K562 (cell line): Measurements from ENCODE around the gene SMOC2. TPM values are rescaled to one million over a fixed set of nuclear protein-coding genes. Genes with fewer than 3 reads are reported as not detected.

ENCODE experiments used
- ATAC-seq: fragments of 200-7000 bp; cut with Tn5 transposase; 3 replicates; pipeline ENCODE4 v1.9.1; 2020; ENCODE audit warnings: moderate library complexity
- BruUV-seq: library from RNA; stranded (reverse); fragments of 400-500 nt; replicated peaks from 2 replicates; lab custom pipeline; 2021; lab: Mats Ljungman, UMichigan
- CTCF ChIA-PET: fragments of 300-600 bp; formaldehyde crosslinking; extraction: SDS; loops from one replicate; lab custom pipeline; 2021; ENCODE audit warnings: low intra/inter-chr PET ratio; lab: Yijun Ruan, JAX
- POLR2A ChIA-PET: fragments of 300-600, 350-650 bp; sonication (Branson Sonifier 250); formaldehyde crosslinking; extraction: SDS; loops from one replicate; lab custom pipeline; 2021; ENCODE audit warnings: antibody characterized with exemption, inconsistent platforms; lab: Yijun Ruan, JAX
- DNase-seq, 4 experiments: peaks; one replicate each; pipeline versions ENCODE4 v3.0.0 to v3.0.0-alpha.2; 2011 to 2018; ENCODE audit warnings: low spot score in 3 of 4, mixed read lengths in 3 of 4; ENCODE audit errors: extremely low read depth in 1 of 4
- FAIRE-seq: peaks from 2 replicates; lab custom pipeline; 2011; peaks lifted over from hg19 to GRCh38; lab: Jason Lieb, UNC
- H2AFZ ChIP-seq: 2 replicates; pipeline ENCODE4 v1.6.0; 2011; ENCODE audit warnings: low read depth, low read length, control low read depth, inconsistent platforms
- H3K27ac ChIP-seq: fragments of 200-600 bp; 3 replicates; pipeline ENCODE4 v1.8.0; 2011; ENCODE audit warnings: low read depth, mild to moderate bottlenecking, control low read depth, inconsistent platforms, low read length, moderate library complexity, mixed read lengths; ENCODE audit errors: extremely low read depth
- H3K27me3 ChIP-seq, 2 experiments: fragments of 300-600 bp in 1 of 2; 2 replicates in 1 of 2; 3 replicates in 1 of 2; pipeline versions ENCODE4 v1.6.0 to v1.8.0; 2011; ENCODE audit warnings: inconsistent platforms in 2 of 2, low read length in 2 of 2, mild to moderate bottlenecking in 1 of 2, mixed read lengths in 1 of 2, moderate library complexity in 1 of 2; ENCODE audit not compliant: control insufficient read depth in 2 of 2, insufficient read depth in 2 of 2
- H3K36me3 ChIP-seq: fragments of 300-600 bp; 3 replicates; pipeline ENCODE4 v1.8.0; 2011; ENCODE audit warnings: mild to moderate bottlenecking, low read length, inconsistent platforms; ENCODE audit not compliant: control insufficient read depth, insufficient read depth
- H3K4me1 ChIP-seq, 2 experiments: fragments of 200-600 bp in 1 of 2; replicated peaks in 1 of 2; 2 replicates in 1 of 2; 3 replicates in 1 of 2; pipeline versions ENCODE4 v1.5.1 to v1.8.0; 2011; ENCODE audit warnings: inconsistent platforms in 2 of 2, low read length in 2 of 2, mild to moderate bottlenecking in 1 of 2, mixed read lengths in 1 of 2, moderate library complexity in 1 of 2; ENCODE audit not compliant: control insufficient read depth in 2 of 2, insufficient read depth in 2 of 2
- H3K4me2 ChIP-seq: 2 replicates; pipeline ENCODE4 v1.6.1; 2011; ENCODE audit warnings: low read length, control low read depth, inconsistent platforms, mixed read lengths; ENCODE audit not compliant: insufficient read depth
- H3K4me3 ChIP-seq: fragments of 200-600 bp; sonication (generic), shearing (Covaris generic); 2 replicates; pipeline ENCODE4 v1.5.1; 2016; ENCODE audit warnings: control low read depth, inconsistent platforms
- H3K79me2 ChIP-seq: fragments of 200-600 bp; 3 replicates; pipeline ENCODE4 v1.8.0; 2011; ENCODE audit warnings: low read length, inconsistent platforms; ENCODE audit not compliant: control insufficient read depth, insufficient read depth
- H3K9ac ChIP-seq, 2 experiments: 2 replicates each; pipeline versions ENCODE4 v1.6.0 to v1.6.1; 2011; ENCODE audit warnings: low read depth in 2 of 2, low read length in 2 of 2, control low read depth in 1 of 2, inconsistent platforms in 1 of 2, mild to moderate bottlenecking in 1 of 2, mixed read lengths in 1 of 2; ENCODE audit not compliant: insufficient read depth in 1 of 2
- H3K9me1 ChIP-seq: one replicate; pipeline ENCODE4 v1.6.0; 2011; ENCODE audit warnings: inconsistent platforms, mild to moderate bottlenecking, low read length, moderate library complexity; ENCODE audit not compliant: control insufficient read depth, insufficient read depth
- H3K9me3 ChIP-seq: replicated peaks from 2 replicates; pipeline ENCODE4 v1.5.1; 2011; ENCODE audit warnings: low read depth, low read length, inconsistent platforms; ENCODE audit not compliant: control insufficient read depth, insufficient read depth
- H4K20me1 ChIP-seq: replicated peaks from 2 replicates; pipeline ENCODE4 v1.6.1; 2011; ENCODE audit warnings: low read length, inconsistent platforms, mixed read lengths; ENCODE audit not compliant: control insufficient read depth, insufficient read depth
- ATF7 ChIP-seq: fragments of 450-650 bp; IDR thresholded peaks from 2 replicates; pipeline ENCODE4 v1.7.1; 2014; ENCODE audit warnings: mild to moderate bottlenecking, moderate library complexity
- BCL6 ChIP-seq: fragments of 250-450 bp; sonication (Bioruptor Pico); IDR thresholded peaks from 2 replicates; pipeline ENCODE4 v1.4.0; 2020
- BDP1 ChIP-seq: IDR thresholded peaks from 3 replicates; pipeline ENCODE4 v1.6.1; 2011; ENCODE audit not compliant: insufficient read length, insufficient read depth
- BRF1 ChIP-seq: IDR thresholded peaks from 3 replicates; pipeline ENCODE4 v1.6.1; 2011; ENCODE audit warnings: borderline replicate concordance, mild to moderate bottlenecking; ENCODE audit not compliant: insufficient read length; ENCODE audit errors: extremely low read depth
- CBX2 ChIP-seq: fragments of 200-600 bp; sonication (generic); IDR thresholded peaks from one replicate; pipeline ENCODE4 v1.6.1; 2012; ENCODE audit warnings: mild to moderate bottlenecking, low read length, inconsistent platforms; ENCODE audit not compliant: insufficient read depth, poor library complexity, severe bottlenecking
- FOXJ3 ChIP-seq: sonication (generic); formaldehyde crosslinking; IDR thresholded peaks from 2 replicates; pipeline ENCODE4 v1.4.0; 2020; ENCODE audit warnings: mild to moderate bottlenecking, missing genetic modification reagents
- FOXK1 ChIP-seq: sonication (generic); formaldehyde crosslinking; IDR thresholded peaks from 2 replicates; pipeline ENCODE4 v1.8.0; 2022; ENCODE audit warnings: missing genetic modification reagents, mild to moderate bottlenecking, borderline replicate concordance
- HDAC2 ChIP-seq: fragments of 450-650 bp; IDR thresholded peaks from 2 replicates; pipeline ENCODE4 v1.6.1; 2016; ENCODE audit warnings: mild to moderate bottlenecking
- HDAC8 ChIP-seq: fragments of 450-650 bp; IDR thresholded peaks from 2 replicates; pipeline ENCODE4 v1.6.1; 2016; ENCODE audit warnings: mild to moderate bottlenecking, missing genetic modification characterization, moderate library complexity, missing compliant biosample characterization
- MAFF ChIP-seq: IDR thresholded peaks from 2 replicates; pipeline ENCODE4 v1.6.1; 2012; ENCODE audit warnings: low read length, improper control_type of control experiment
- PHF21A ChIP-seq: fragments of 450-650 bp; IDR thresholded peaks from 2 replicates; pipeline ENCODE4 v1.6.1; 2017; ENCODE audit warnings: low read depth, borderline replicate concordance
- SMC3 ChIP-seq: conservative IDR thresholded peaks from 2 replicates; pipeline ENCODE4 v1.6.1; 2011; ENCODE audit warnings: low read depth, low read length, improper control_type of control experiment; ENCODE audit not compliant: insufficient read depth
- TCF3 ChIP-seq: sonication (generic); formaldehyde crosslinking; IDR thresholded peaks from 2 replicates; pipeline ENCODE4 v1.4.0; 2020; ENCODE audit warnings: mild to moderate bottlenecking, missing genetic modification reagents
- ZNF586 ChIP-seq: fragments of 450-650 bp; formaldehyde crosslinking; conservative IDR thresholded peaks from 2 replicates; pipeline ENCODE4 v1.4.0; 2020; ENCODE audit warnings: mild to moderate bottlenecking, moderate library complexity
- WGBS: fragments of 100-300 bp; shearing (Covaris generic); methylation state at CpG from one replicate; pipeline ENCODE4 v1.1.6; 2016; ENCODE audit warnings: low coverage, mixed read lengths; ENCODE audit not compliant: insufficient coverage; ENCODE audit errors: missing lambda C conversion rate; 5-methylcytosine and 5-hydroxymethylcytosine counted together
- in situ Hi-C: fragments of 300-500 bp; cut with MboI; formaldehyde crosslinking; loops from 4 replicates; pipeline ENCODE4 v1.15.0; 2018; ENCODE audit warnings: inconsistent platforms, mixed read lengths
- intact Hi-C: fragments of 100-400 bp; cut with micrococcal nuclease; formaldehyde crosslinking; loops from 2 replicates; pipeline ENCODE4 v1.14.2; 2022
- polyA plus RNA-seq, 8 experiments: library from polyadenylated mRNA; depleted of rRNA in 4 of 8; stranded (reverse) in 5 of 8; unstranded in 3 of 8; fragments of >200 nt; fragmentation: Nextera tagmentation in 2 of 8; fragmentation: Illumina TruSeq in 1 of 8; extraction: Ambion mirVana in 2 of 8; extraction: Trizol in 1 of 8; gene quantifications; 2 replicates each; pipeline versions ENCODE4 v1.2.1 to v1.2.3, GENCODE V29; 2011 to 2014; ENCODE audit warnings: inconsistent platforms in 1 of 8, missing spikeins in 1 of 8
- total RNA-seq, 7 experiments: library from RNA; depleted of rRNA in 6 of 7; stranded (reverse); fragments of >200 nt in 6 of 7; fragmentation: Illumina TruSeq in 2 of 7; extraction: Trizol in 2 of 7; gene quantifications; 2 replicates each; pipeline versions ENCODE4 v1.2.1 to v1.2.3, GENCODE V29; 2011 to 2021; ENCODE audit warnings: low replicate concordance in 1 of 7
- TF ChIP-seq, protein P1 (sequence below): fragments of 250-450 bp; sonication (Bioruptor Pico); IDR thresholded peaks from 2 replicates; pipeline ENCODE4 v1.5.1; 2021; ENCODE audit warnings: mild to moderate bottlenecking
- TF ChIP-seq, protein P2 (sequence below): fragments of 250-450 bp; sonication (Bioruptor Pico); IDR thresholded peaks from 2 replicates; pipeline ENCODE4 v1.4.0; 2020

The SMOC2 gene
- total and polyA plus RNA-seq, 9 of the 15 experiments (the other 6 are each of a cell fraction or from before 2014, with no cell fraction given) = 0.45 to 2.3 (median 1.1) TPM

DNA sequence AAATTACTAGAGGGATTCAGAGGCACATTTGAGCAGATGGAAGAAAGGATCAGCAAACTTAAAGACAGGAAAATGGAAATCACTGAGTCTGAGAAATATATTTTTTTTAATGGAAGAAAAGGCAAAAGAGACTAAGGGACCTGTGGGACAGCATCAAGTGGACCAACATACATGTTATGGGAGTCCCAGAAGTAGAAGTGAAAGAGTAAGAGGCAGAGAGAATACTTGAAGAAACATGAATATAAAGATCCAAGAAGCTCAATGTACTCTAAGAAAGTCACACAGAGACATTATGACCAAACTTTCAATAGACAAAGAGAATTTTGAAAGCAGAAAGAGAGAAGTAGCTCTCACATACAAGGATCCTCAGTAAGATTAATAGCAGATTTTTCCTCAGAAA is 39.5 kb downstream of the SMOC2 start (continued):
- TF ChIP-seq, protein P1, sequence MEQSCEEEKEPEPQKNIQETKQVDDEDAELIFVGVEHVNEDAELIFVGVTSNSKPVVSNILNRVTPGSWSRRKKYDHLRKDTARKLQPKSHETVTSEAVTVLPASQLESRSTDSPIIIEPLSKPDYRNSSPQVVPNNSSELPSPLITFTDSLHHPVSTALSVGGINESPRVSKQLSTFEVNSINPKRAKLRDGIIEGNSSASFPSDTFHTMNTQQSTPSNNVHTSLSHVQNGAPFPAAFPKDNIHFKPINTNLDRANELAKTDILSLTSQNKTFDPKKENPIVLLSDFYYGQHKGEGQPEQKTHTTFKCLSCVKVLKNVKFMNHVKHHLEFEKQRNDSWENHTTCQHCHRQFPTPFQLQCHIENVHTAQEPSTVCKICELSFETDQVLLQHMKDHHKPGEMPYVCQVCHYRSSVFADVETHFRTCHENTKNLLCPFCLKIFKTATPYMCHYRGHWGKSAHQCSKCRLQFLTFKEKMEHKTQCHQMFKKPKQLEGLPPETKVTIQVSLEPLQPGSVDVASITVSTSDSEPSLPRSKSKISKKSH (CRISPR knock-in tag) = no peak
- TF ChIP-seq FOXJ3 = no peak
- TF ChIP-seq ZNF586 (CRISPR knock-in tag) = no peak
- no peak for TF ChIP-seq PHF21A
- no peak for TF ChIP-seq TCF3
- TF ChIP-seq, all 486 proteins: peak for 0

- Histone ChIP-seq H3K4me1 (no peaks in the 10 kb centered on the region), H3K27me3 (peaks cover 0 to 13% of the 10 kb centered on the region in 2 experiments; a peak in 1 of 5 replicates)
- FAIRE-seq = no peak
- TF ChIP-seq BRF1 (no peak), HDAC8 (tag) (no peak), HDAC2 (no peak), FOXK1 (no peak), BCL6 (CRISPR knock-in tag) (no peak), MAFF (no peak), ATF7 (no peak), BDP1 (no peak), CBX2 (no peak), SMC3 (no peak)
- TF ChIP-seq, protein P2, sequence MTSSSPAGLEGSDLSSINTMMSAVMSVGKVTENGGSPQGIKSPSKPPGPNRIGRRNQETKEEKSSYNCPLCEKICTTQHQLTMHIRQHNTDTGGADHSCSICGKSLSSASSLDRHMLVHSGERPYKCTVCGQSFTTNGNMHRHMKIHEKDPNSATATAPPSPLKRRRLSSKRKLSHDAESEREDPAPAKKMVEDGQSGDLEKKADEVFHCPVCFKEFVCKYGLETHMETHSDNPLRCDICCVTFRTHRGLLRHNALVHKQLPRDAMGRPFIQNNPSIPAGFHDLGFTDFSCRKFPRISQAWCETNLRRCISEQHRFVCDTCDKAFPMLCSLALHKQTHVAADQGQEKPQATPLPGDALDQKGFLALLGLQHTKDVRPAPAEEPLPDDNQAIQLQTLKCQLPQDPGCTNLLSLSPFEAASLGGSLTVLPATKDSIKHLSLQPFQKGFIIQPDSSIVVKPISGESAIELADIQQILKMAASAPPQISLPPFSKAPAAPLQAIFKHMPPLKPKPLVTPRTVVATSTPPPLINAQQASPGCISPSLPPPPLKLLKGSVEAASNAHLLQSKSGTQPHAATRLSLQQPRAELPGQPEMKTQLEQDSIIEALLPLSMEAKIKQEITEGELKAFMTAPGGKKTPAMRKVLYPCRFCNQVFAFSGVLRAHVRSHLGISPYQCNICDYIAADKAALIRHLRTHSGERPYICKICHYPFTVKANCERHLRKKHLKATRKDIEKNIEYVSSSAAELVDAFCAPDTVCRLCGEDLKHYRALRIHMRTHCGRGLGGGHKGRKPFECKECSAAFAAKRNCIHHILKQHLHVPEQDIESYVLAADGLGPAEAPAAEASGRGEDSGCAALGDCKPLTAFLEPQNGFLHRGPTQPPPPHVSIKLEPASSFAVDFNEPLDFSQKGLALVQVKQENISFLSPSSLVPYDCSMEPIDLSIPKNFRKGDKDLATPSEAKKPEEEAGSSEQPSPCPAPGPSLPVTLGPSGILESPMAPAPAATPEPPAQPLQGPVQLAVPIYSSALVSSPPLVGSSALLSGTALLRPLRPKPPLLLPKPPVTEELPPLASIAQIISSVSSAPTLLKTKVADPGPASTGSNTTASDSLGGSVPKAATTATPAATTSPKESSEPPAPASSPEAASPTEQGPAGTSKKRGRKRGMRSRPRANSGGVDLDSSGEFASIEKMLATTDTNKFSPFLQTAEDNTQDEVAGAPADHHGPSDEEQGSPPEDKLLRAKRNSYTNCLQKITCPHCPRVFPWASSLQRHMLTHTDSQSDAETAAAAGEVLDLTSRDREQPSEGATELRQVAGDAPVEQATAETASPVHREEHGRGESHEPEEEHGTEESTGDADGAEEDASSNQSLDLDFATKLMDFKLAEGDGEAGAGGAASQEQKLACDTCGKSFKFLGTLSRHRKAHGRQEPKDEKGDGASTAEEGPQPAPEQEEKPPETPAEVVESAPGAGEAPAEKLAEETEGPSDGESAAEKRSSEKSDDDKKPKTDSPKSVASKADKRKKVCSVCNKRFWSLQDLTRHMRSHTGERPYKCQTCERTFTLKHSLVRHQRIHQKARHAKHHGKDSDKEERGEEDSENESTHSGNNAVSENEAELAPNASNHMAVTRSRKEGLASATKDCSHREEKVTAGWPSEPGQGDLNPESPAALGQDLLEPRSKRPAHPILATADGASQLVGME (CRISPR knock-in tag) = no peak
Measured at GRCh38 chr6:168485818-168486217, 44.8 kb downstream of the SMOC2 start.

More at GRCh38 chr6:168485818-168486217, 44.8 kb downstream of the SMOC2 start:
- 13% methylated on average over 5 of the region's 5 CpGs for WGBS
- H3K27ac ChIP-seq = no peak overlapping the region
- no peaks in the 10 kb centered on the region for H3K9me1 ChIP-seq
- ChIA-PET POLR2A (interaction anchor here (0.5 kb wide), 1 partner anchor 603 kb away, joined by 3 read pairs; no protein-coding TSS in a partner anchor), CTCF (no interaction called here)
- H3K4me3 ChIP-seq = no peak overlapping the region
- ATAC-seq (no peak), DNase-seq (no peak)
- in situ Hi-C loops (no loop called here), intact Hi-C loops (no loop called here)
- no TSS peak for BruUV-seq
- no peaks in the 10 kb centered on the region for H3K36me3 ChIP-seq
- no peak overlapping the region for H3K9ac ChIP-seq
- no peak overlapping the region for H3K4me2 ChIP-seq
- H2AFZ ChIP-seq = no peak overlapping the region
- H3K79me2 ChIP-seq = no peaks in the 10 kb centered on the region
- no peaks in the 10 kb centered on the region for H3K9me3 ChIP-seq
- no peaks in the 10 kb centered on the region for H4K20me1 ChIP-seq
